HepG2 (cell line): Measurements from ENCODE around the gene GPR179. TPM values are rescaled to one million over a fixed set of nuclear protein-coding genes. Genes with fewer than 3 reads are reported as not detected.

ENCODE experiments used
- ATAC-seq: fragments of 200-7000 bp; cut with Tn5 transposase; 3 replicates; pipeline ENCODE4 v1.9.1; 2020; ENCODE audit warnings: mild to moderate bottlenecking, moderate library complexity
- BruUV-seq: library from RNA; stranded (reverse); fragments of 400-500 nt; replicated peaks from 2 replicates; lab custom pipeline; 2021; lab: Mats Ljungman, UMichigan
- CTCF ChIA-PET: fragments of 300-600 bp; formaldehyde crosslinking; extraction: SDS; loops from one replicate; lab custom pipeline; 2021; ENCODE audit warnings: low total read pairs, inconsistent platforms, low intra/inter-chr PET ratio; lab: Yijun Ruan, JAX
- POLR2A ChIA-PET: fragments of 350-600 bp; sonication (Branson Sonifier 250); formaldehyde crosslinking; loops from one replicate; lab custom pipeline; 2020; ENCODE audit warnings: antibody characterized with exemption, inconsistent platforms; lab: Yijun Ruan, JAX
- DNase-seq: peaks from one replicate; pipeline ENCODE4 v3.0.0-alpha.2; 2015; ENCODE audit warnings: low spot score
- FAIRE-seq: peaks from 3 replicates; lab custom pipeline; 2011; peaks lifted over from hg19 to GRCh38; lab: Jason Lieb, UNC
- H2AFZ ChIP-seq: one replicate; pipeline ENCODE4 v1.6.1; 2011; ENCODE audit warnings: low read length, inconsistent platforms
- H3K27ac ChIP-seq: fragments of 300-600 bp; 3 replicates; pipeline ENCODE4 v1.8.0; 2011; ENCODE audit warnings: mixed run types, mild to moderate bottlenecking, mixed read lengths, low read length, inconsistent platforms; ENCODE audit not compliant: insufficient read depth; ENCODE audit errors: extremely low read length
- H3K27me3 ChIP-seq, 2 experiments: fragments of 200-600 bp in 1 of 2; 2 replicates in 1 of 2; 3 replicates in 1 of 2; pipeline versions ENCODE4 v1.6.0 to v1.8.0; 2011; ENCODE audit warnings: low read length in 2 of 2, mild to moderate bottlenecking in 2 of 2, moderate library complexity in 2 of 2, inconsistent platforms in 1 of 2; ENCODE audit not compliant: insufficient read depth in 2 of 2, control insufficient read depth in 1 of 2
- H3K36me3 ChIP-seq, 2 experiments: fragments of 200-600 bp in 1 of 2; replicated peaks in 1 of 2; 2 replicates in 1 of 2; 3 replicates in 1 of 2; pipeline versions ENCODE4 v1.5.1 to v1.8.0; 2011; ENCODE audit warnings: low read length in 2 of 2, inconsistent platforms in 1 of 2; ENCODE audit not compliant: insufficient read depth in 2 of 2, control insufficient read depth in 1 of 2
- H3K4me1 ChIP-seq: 2 replicates; pipeline ENCODE4 v1.5.1; 2012; ENCODE audit warnings: low read length, inconsistent platforms; ENCODE audit not compliant: insufficient read depth
- H3K4me2 ChIP-seq: 2 replicates; pipeline ENCODE4 v1.6.0; 2011; ENCODE audit warnings: low read depth, low read length, inconsistent platforms
- H3K4me3 ChIP-seq, 3 experiments: fragments of 200-600 bp in 1 of 3; sonication (generic), shearing (Covaris generic) in 1 of 3; replicated peaks in 1 of 3; 2 replicates each; pipeline ENCODE4 v1.5.1; 2011 to 2016; ENCODE audit warnings: low read length in 3 of 3, inconsistent platforms in 2 of 3, low read depth in 2 of 3, mild to moderate bottlenecking in 2 of 3, control low read depth in 1 of 3, mixed read lengths in 1 of 3; ENCODE audit not compliant: insufficient read depth in 1 of 3
- H3K79me2 ChIP-seq: one replicate; pipeline ENCODE4 v1.6.1; 2011; ENCODE audit warnings: low read length, inconsistent platforms; ENCODE audit not compliant: insufficient read depth
- H3K9ac ChIP-seq: 2 replicates; pipeline ENCODE4 v1.6.0; 2011; ENCODE audit warnings: mild to moderate bottlenecking, low read depth, low read length, inconsistent platforms; ENCODE audit not compliant: insufficient read depth
- H3K9me3 ChIP-seq: 2 replicates; pipeline ENCODE4 v1.5.1; 2012; ENCODE audit warnings: mild to moderate bottlenecking, low read length
- H4K20me1 ChIP-seq: 2 replicates; pipeline ENCODE4 v1.6.0; 2011; ENCODE audit warnings: inconsistent platforms, mild to moderate bottlenecking, low read length, moderate library complexity; ENCODE audit not compliant: insufficient read depth
- ISL2 ChIP-seq: sonication (generic); formaldehyde crosslinking; IDR thresholded peaks from 2 replicates; pipeline ENCODE4 v1.5.0; 2020; ENCODE audit warnings: missing genetic modification reagents
- KDM2A ChIP-seq: sonication (generic); formaldehyde crosslinking; IDR thresholded peaks from 2 replicates; pipeline ENCODE4 v1.4.0; 2020; ENCODE audit warnings: low read depth, missing genetic modification reagents, borderline replicate concordance
- KDM5B ChIP-seq: sonication (generic); formaldehyde crosslinking; IDR thresholded peaks from 2 replicates; pipeline ENCODE4 v1.4.0; 2020; ENCODE audit warnings: missing genetic modification reagents, mild to moderate bottlenecking, borderline replicate concordance
- MAFK ChIP-seq, 2 experiments: IDR thresholded peaks in 1 of 2; conservative IDR thresholded peaks in 1 of 2; 2 replicates each; pipeline ENCODE4 v1.6.1; 2011; ENCODE audit warnings: improper control_type of control experiment in 2 of 2, low read length in 2 of 2
- REL ChIP-seq: sonication (generic); formaldehyde crosslinking; conservative IDR thresholded peaks from 2 replicates; pipeline ENCODE4 v1.8.0; 2022; ENCODE audit warnings: mild to moderate bottlenecking, missing genetic modification reagents, moderate library complexity
- THAP11 ChIP-seq: IDR thresholded peaks from 2 replicates; pipeline ENCODE4 v1.6.1; 2016; ENCODE audit warnings: missing biosample characterization, missing genetic modification reagents
- ZNF160 ChIP-seq: sonication (generic); formaldehyde crosslinking; IDR thresholded peaks from 2 replicates; pipeline ENCODE4 v1.8.0; 2022; ENCODE audit warnings: mild to moderate bottlenecking, inconsistent platforms, missing genetic modification reagents
- ZNF468 ChIP-seq: sonication (generic); formaldehyde crosslinking; IDR thresholded peaks from 2 replicates; pipeline ENCODE4 v1.8.0; 2022; ENCODE audit warnings: mild to moderate bottlenecking, moderate library complexity, missing genetic modification reagents
- ZNF724P ChIP-seq: sonication (generic); formaldehyde crosslinking; IDR thresholded peaks from 2 replicates; pipeline ENCODE4 v1.8.0; 2022; ENCODE audit warnings: missing genetic modification reagents, borderline replicate concordance
- ZNF775 ChIP-seq: sonication (generic); formaldehyde crosslinking; IDR thresholded peaks from 2 replicates; pipeline ENCODE4 v1.4.0; 2020; ENCODE audit warnings: missing genetic modification reagents, mild to moderate bottlenecking, moderate library complexity, borderline replicate concordance
- ZNF776 ChIP-seq: sonication (generic); formaldehyde crosslinking; IDR thresholded peaks from 2 replicates; pipeline ENCODE4 v1.4.0; 2020; ENCODE audit warnings: mild to moderate bottlenecking, missing genetic modification reagents
- WGBS: methylation state at CpG from one replicate; pipeline ENCODE4 v1.1.6; 2017; ENCODE audit warnings: low lambda C conversion rate; 5-methylcytosine and 5-hydroxymethylcytosine counted together
- in situ Hi-C: cut with HindIII; loops from 2 replicates; pipeline ENCODE4 v1.10.0; 2017; ENCODE audit warnings: low pct_unique_long_range_greater_than_20kb; ENCODE audit not compliant: extremely low pct_ligation_motif_present
- intact Hi-C: fragments of 100-400 bp; cut with micrococcal nuclease; formaldehyde crosslinking; loops from one replicate; pipeline ENCODE4 v1.10.0; 2022; ENCODE audit not compliant: unreplicated experiment
- polyA plus RNA-seq, 8 experiments: library from polyadenylated mRNA; depleted of rRNA in 3 of 8; stranded (reverse) in 7 of 8; unstranded in 1 of 8; fragments of >200 nt; fragmentation: Illumina TruSeq in 4 of 8; extraction: Trizol in 4 of 8; gene quantifications; 2 replicates each; pipeline versions ENCODE4 v1.2.1 to v1.2.3, GENCODE V29; 2011 to 2016; ENCODE audit warnings: low read depth in 4 of 8, missing spikeins in 1 of 8, mixed read lengths in 1 of 8; ENCODE audit not compliant: insufficient read depth in 1 of 8
- total RNA-seq, 5 experiments: library from RNA; depleted of rRNA; stranded (reverse); fragments of >200 nt; fragmentation: Illumina TruSeq; extraction: Trizol; gene quantifications; 2 replicates each; pipeline ENCODE4 v1.2.3, GENCODE V29; 2016; ENCODE audit warnings: low read depth in 1 of 5
- TF ChIP-seq, protein P1 (sequence below): sonication (generic); formaldehyde crosslinking; IDR thresholded peaks from 2 replicates; pipeline ENCODE4 v1.9.0; 2021; ENCODE audit warnings: missing genetic modification reagents, borderline replicate concordance
- TF ChIP-seq, protein P2 (sequence below): sonication (generic); formaldehyde crosslinking; conservative IDR thresholded peaks from 2 replicates; pipeline ENCODE4 v1.5.0; 2020; ENCODE audit warnings: missing genetic modification reagents
- TF ChIP-seq, protein P3 (sequence below): sonication (generic); formaldehyde crosslinking; IDR thresholded peaks from 2 replicates; pipeline ENCODE4 v1.5.0; 2020; ENCODE audit warnings: missing genetic modification reagents
- TF ChIP-seq, protein P4 (sequence below): sonication (generic); formaldehyde crosslinking; conservative IDR thresholded peaks from 2 replicates; pipeline ENCODE4 v1.8.0; 2022; ENCODE audit warnings: missing genetic modification reagents
- TF ChIP-seq, protein P5 (sequence below): sonication (generic); formaldehyde crosslinking; IDR thresholded peaks from 2 replicates; pipeline ENCODE4 v1.8.1; 2023; ENCODE audit warnings: mild to moderate bottlenecking, missing genetic modification reagents
- TF ChIP-seq, protein P6 (sequence below): sonication (generic); formaldehyde crosslinking; IDR thresholded peaks from 2 replicates; pipeline ENCODE4 v1.8.0; 2022; ENCODE audit warnings: mild to moderate bottlenecking, missing genetic modification reagents, moderate library complexity

GPR179 gene
- total and polyA plus RNA-seq, 2 of the 13 experiments (the other 11 are each of a cell fraction or from before 2014, with no cell fraction given): 0.03 TPM; not detected in 1

DNA sequence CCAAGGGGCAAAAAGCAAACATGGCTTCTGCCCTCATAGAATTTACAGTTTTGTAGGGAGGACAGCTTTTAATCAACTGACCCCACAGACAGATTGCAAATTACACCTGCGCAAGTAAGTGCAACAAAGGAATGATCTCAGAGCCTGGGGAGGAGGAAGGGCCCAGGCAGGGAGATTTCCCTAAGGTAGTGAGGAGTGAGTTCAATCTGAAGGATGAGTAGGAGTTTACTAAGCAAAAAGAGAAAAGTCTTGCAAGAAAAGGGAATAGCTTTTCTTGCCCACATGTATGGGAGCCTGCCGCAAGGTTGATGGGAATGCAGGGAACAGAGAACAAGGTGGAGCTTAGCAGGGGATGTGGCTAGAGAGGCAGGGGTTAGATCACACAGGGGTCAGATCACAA lies 6.3 kb upstream of the GPR179 start:
- H3K27me3 ChIP-seq: no peaks in the 10 kb centered on the region; a peak in 1 of 5 replicates
- ChIA-PET CTCF (interaction anchor here (1.0 to 4.0 kb wide), 2 partner anchors 16 to 65 kb away, joined by 3 to 51 read pairs; no protein-coding TSS in a partner anchor), POLR2A (interaction anchor here (1.1 to 6.8 kb wide), 4 partner anchors 9 to 65 kb away, joined by 3 to 158 read pairs (median 8); no protein-coding TSS in a partner anchor)
- H3K36me3 ChIP-seq: no peaks in the 10 kb centered on the region
- no peak overlapping the region for H2AFZ ChIP-seq
- no peak for FAIRE-seq
- no peak overlapping the region for H3K9ac ChIP-seq
- H3K4me1 ChIP-seq: peaks cover 55% of the 10 kb centered on the region
- peaks cover 12% of the 10 kb centered on the region; the same call in 1 of the 2 replicates for H4K20me1 ChIP-seq
- BruUV-seq: no TSS peak
- WGBS: 100% methylated on average over 2 of the region's 2 CpGs
- H3K4me3 ChIP-seq: no peak overlapping the region
- peaks cover 27% of the 10 kb centered on the region for H3K79me2 ChIP-seq
- no peak overlapping the region for H3K4me2 ChIP-seq
- in situ Hi-C loops (no loop called here), intact Hi-C loops (no loop called here)
- no peaks in the 10 kb centered on the region for H3K9me3 ChIP-seq
- DNase-seq: no peak
- no peak for ATAC-seq
- no peak overlapping the region for H3K27ac ChIP-seq
- TF ChIP-seq, protein P1, sequence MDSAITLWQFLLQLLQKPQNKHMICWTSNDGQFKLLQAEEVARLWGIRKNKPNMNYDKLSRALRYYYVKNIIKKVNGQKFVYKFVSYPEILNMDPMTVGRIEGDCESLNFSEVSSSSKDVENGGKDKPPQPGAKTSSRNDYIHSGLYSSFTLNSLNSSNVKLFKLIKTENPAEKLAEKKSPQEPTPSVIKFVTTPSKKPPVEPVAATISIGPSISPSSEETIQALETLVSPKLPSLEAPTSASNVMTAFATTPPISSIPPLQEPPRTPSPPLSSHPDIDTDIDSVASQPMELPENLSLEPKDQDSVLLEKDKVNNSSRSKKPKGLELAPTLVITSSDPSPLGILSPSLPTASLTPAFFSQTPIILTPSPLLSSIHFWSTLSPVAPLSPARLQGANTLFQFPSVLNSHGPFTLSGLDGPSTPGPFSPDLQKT (CRISPR knock-in tag): no peak
- no peak for TF ChIP-seq THAP11 (CRISPR knock-in tag)
- TF ChIP-seq ISL2 (CRISPR knock-in tag): no peak
- TF ChIP-seq, protein P2, sequence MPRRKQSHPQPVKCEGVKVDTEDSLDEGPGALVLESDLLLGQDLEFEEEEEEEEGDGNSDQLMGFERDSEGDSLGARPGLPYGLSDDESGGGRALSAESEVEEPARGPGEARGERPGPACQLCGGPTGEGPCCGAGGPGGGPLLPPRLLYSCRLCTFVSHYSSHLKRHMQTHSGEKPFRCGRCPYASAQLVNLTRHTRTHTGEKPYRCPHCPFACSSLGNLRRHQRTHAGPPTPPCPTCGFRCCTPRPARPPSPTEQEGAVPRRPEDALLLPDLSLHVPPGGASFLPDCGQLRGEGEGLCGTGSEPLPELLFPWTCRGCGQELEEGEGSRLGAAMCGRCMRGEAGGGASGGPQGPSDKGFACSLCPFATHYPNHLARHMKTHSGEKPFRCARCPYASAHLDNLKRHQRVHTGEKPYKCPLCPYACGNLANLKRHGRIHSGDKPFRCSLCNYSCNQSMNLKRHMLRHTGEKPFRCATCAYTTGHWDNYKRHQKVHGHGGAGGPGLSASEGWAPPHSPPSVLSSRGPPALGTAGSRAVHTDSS (CRISPR knock-in tag): no peak
- no peak for TF ChIP-seq ZNF160 (CRISPR knock-in tag)
- TF ChIP-seq ZNF724P (CRISPR knock-in tag): no peak
- TF ChIP-seq REL (CRISPR knock-in tag): no peak
- TF ChIP-seq ZNF775 (CRISPR knock-in tag): no peak
- TF ChIP-seq ZNF776: no peak
- TF ChIP-seq, protein P3, sequence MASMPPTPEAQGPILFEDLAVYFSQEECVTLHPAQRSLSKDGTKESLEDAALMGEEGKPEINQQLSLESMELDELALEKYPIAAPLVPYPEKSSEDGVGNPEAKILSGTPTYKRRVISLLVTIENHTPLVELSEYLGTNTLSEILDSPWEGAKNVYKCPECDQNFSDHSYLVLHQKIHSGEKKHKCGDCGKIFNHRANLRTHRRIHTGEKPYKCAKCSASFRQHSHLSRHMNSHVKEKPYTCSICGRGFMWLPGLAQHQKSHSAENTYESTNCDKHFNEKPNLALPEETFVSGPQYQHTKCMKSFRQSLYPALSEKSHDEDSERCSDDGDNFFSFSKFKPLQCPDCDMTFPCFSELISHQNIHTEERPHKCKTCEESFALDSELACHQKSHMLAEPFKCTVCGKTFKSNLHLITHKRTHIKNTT (CRISPR knock-in tag): no peak
- TF ChIP-seq, protein P4, sequence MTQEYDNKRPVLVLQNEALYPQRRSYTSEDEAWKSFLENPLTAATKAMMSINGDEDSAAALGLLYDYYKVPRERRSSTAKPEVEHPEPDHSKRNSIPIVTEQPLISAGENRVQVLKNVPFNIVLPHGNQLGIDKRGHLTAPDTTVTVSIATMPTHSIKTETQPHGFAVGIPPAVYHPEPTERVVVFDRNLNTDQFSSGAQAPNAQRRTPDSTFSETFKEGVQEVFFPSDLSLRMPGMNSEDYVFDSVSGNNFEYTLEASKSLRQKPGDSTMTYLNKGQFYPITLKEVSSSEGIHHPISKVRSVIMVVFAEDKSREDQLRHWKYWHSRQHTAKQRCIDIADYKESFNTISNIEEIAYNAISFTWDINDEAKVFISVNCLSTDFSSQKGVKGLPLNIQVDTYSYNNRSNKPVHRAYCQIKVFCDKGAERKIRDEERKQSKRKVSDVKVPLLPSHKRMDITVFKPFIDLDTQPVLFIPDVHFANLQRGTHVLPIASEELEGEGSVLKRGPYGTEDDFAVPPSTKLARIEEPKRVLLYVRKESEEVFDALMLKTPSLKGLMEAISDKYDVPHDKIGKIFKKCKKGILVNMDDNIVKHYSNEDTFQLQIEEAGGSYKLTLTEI: no peak
- no peak for TF ChIP-seq MAFK (conservative IDR thresholded peaks at IDR 0.05 in 1 of 2, IDR thresholded peaks at IDR 0.05 in 1 of 2; ENCODE audit: low read length in 2 of 2)
- no peak for TF ChIP-seq ZNF468 (CRISPR knock-in tag)
- no peak for TF ChIP-seq KDM5B (CRISPR knock-in tag)
- TF ChIP-seq KDM2A (CRISPR knock-in tag): no peak
- TF ChIP-seq, protein P5, sequence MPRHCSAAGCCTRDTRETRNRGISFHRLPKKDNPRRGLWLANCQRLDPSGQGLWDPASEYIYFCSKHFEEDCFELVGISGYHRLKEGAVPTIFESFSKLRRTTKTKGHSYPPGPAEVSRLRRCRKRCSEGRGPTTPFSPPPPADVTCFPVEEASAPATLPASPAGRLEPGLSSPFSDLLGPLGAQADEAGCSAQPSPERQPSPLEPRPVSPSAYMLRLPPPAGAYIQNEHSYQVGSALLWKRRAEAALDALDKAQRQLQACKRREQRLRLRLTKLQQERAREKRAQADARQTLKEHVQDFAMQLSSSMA (CRISPR knock-in tag): no peak
- TF ChIP-seq, protein P6, sequence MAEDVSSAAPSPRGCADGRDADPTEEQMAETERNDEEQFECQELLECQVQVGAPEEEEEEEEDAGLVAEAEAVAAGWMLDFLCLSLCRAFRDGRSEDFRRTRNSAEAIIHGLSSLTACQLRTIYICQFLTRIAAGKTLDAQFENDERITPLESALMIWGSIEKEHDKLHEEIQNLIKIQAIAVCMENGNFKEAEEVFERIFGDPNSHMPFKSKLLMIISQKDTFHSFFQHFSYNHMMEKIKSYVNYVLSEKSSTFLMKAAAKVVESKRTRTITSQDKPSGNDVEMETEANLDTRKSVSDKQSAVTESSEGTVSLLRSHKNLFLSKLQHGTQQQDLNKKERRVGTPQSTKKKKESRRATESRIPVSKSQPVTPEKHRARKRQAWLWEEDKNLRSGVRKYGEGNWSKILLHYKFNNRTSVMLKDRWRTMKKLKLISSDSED (CRISPR knock-in tag): no peak
